ENCODE measurements around the gene DCP1A.
"Not testable (repeated sequence)": the region's sequence is repeated elsewhere in the genome, so short reads cannot be mapped to it uniquely, and the experiment has no call there.

DCP1A gene

GRCh38 chr3:53327986-53328385 is 19.4 kb downstream of the DCP1A start:
- not testable (repeated sequence) for DNase-seq

GRCh38 chr3:53324105-53324504 is 23.2 kb downstream of the DCP1A start:
- no peak for DNase-seq

GRCh38 chr3:53320697-53321096 is 26.6 kb downstream of the DCP1A start:
- DNase-seq, result no peak

- no peak for DNase-seq
Observed at GRCh38 chr3:53318522-53318921, 28.8 kb downstream of the DCP1A start.

GRCh38 chr3:53312832-53313231 is 34.5 kb downstream of the DCP1A start:
- no peak for DNase-seq

- no peak for DNase-seq
Observed at GRCh38 chr3:53311882-53312281, 35.5 kb downstream of the DCP1A start.

- DNase-seq, result no peak
Observed at GRCh38 chr3:53303957-53304356, 43.4 kb downstream of the DCP1A start.

GRCh38 chr3:53303549-53303948 is 43.8 kb downstream of the DCP1A start:
- DNase-seq, result no peak

- DNase-seq, result no peak
Observed at GRCh38 chr3:53300826-53301225, 46.5 kb downstream of the DCP1A start.

- DNase-seq, result peak; percentile 50
Observed at GRCh38 chr3:53299611-53300023, 47.7 kb downstream of the DCP1A start.

GRCh38 chr3:53295410-53295809 is 51.9 kb downstream of the DCP1A start:
- no peak for DNase-seq

- DNase-seq, result no peak
Observed at GRCh38 chr3:53293867-53294266, 53.5 kb downstream of the DCP1A start.

- no peak for DNase-seq
Observed at GRCh38 chr3:53288214-53288613, 59.1 kb downstream of the DCP1A start.

- no peak for DNase-seq
Observed at GRCh38 chr3:53287131-53287629, 60.2 kb downstream of the DCP1A start.

- no peak for DNase-seq
Observed at GRCh38 chr3:53286727-53287126, 60.6 kb downstream of the DCP1A start.

GRCh38 chr3:53282581-53282980 is 64.8 kb downstream of the DCP1A start:
- no peak for DNase-seq

GRCh38 chr3:53278667-53279066 is 68.7 kb downstream of the DCP1A start:
- DNase-seq, result no peak

- no peak for DNase-seq
Observed at GRCh38 chr3:53274938-53275605, 72.3 kb downstream of the DCP1A start.

GRCh38 chr3:53273146-53273670 is 74.1 kb downstream of the DCP1A start:
- no peak for DNase-seq

- DNase-seq, result peak; percentile 79
Observed at GRCh38 chr3:53269888-53270880, 77.2 kb downstream of the DCP1A start.

- DNase-seq, result not testable (repeated sequence)
Observed at GRCh38 chr3:53269193-53269592, 78.2 kb downstream of the DCP1A start.

GRCh38 chr3:53267766-53268165 is 79.6 kb downstream of the DCP1A start:
- DNase-seq, result no peak

GRCh38 chr3:53264718-53265117 is 82.6 kb downstream of the DCP1A start:
- no peak for DNase-seq

- no peak for DNase-seq
Observed at GRCh38 chr3:53263907-53264306, 83.4 kb downstream of the DCP1A start.
